Endothelial cell of umbilical vein (primary cell): ENCODE measurements around the gene TRIM24.

ENCODE experiments used
- CTCF ChIP-seq, 2 donors: IDR thresholded peaks; 1 replicate in 1 of 2; 2 replicates in 1 of 2; pipeline ENCODE4 v1.5.1; 2011; ENCODE audit warnings: low read length in 2 of 2, mild to moderate bottlenecking in 2 of 2, moderate library complexity in 2 of 2, control low read depth in 1 of 2, inconsistent platforms in 1 of 2, low read depth in 1 of 2; ENCODE audit not compliant: insufficient read depth in 1 of 2; ENCODE audit errors: extremely low read depth in 1 of 2
- EZH2 ChIP-seq: IDR thresholded peaks from 2 replicates; pipeline ENCODE4 v1.6.1; 2012; ENCODE audit warnings: borderline replicate concordance, low read depth, mild to moderate bottlenecking, moderate library complexity, low read length, inconsistent platforms; ENCODE audit not compliant: severe bottlenecking
- FOS ChIP-seq: IDR thresholded peaks from 2 replicates; pipeline ENCODE4 v1.6.1; 2011; ENCODE audit warnings: mild to moderate bottlenecking, low read length, moderate library complexity, borderline replicate concordance; ENCODE audit not compliant: insufficient read depth
- JUN ChIP-seq: IDR thresholded peaks from 2 replicates; pipeline ENCODE4 v1.6.1; 2011; ENCODE audit warnings: borderline replicate concordance, low read depth; ENCODE audit not compliant: insufficient read length, insufficient read depth
- MAX ChIP-seq: IDR thresholded peaks from 2 replicates; pipeline ENCODE4 v1.6.1; 2011; ENCODE audit not compliant: insufficient read depth, insufficient read length
- MYC ChIP-seq: IDR thresholded peaks from one replicate; pipeline ENCODE4 v1.6.1; 2011; ENCODE audit warnings: mild to moderate bottlenecking, low read depth, low read length
- POLR2A ChIP-seq: IDR thresholded peaks from 2 replicates; pipeline ENCODE4 v1.6.1; 2012; ENCODE audit warnings: low read depth, mild to moderate bottlenecking, control low read depth, low read length
- POLR2AphosphoS5 ChIP-seq: IDR thresholded peaks from 2 replicates; pipeline ENCODE4 v1.6.1; 2012; ENCODE audit warnings: low read depth, mild to moderate bottlenecking, control low read depth, low read length, moderate library complexity; ENCODE audit not compliant: insufficient read depth

GRCh38 chr7:138512885-138513284 lies 52.8 kb downstream of the TRIM24 start:
- TF ChIP-seq CTCF (IDR thresholded peaks at IDR 0.05; ENCODE audit: extremely low read depth in 1 of 2, insufficient read depth in 1 of 2, low read depth in 1 of 2, low read length in 2 of 2) = no peak
- TF ChIP-seq POLR2A = no peak
- TF ChIP-seq EZH2 = no peak
- TF ChIP-seq POLR2AphosphoS5 = no peak
- no peak for TF ChIP-seq JUN
- TF ChIP-seq MAX = no peak
- no peak for TF ChIP-seq FOS
- TF ChIP-seq MYC = no peak
